Pancreas (tissue), 10 donors: ENCODE results near the gene DPP9. TPM values are rescaled to one million over a fixed set of nuclear protein-coding genes. Genes with fewer than 3 reads are reported as not detected.

Experiments used
- ATAC-seq, 4 donors: fragments of 200-7000 bp; cut with Tn5 transposase; one replicate each; pipeline versions ENCODE4 v1.8.0 to v1.9.1; 2020; ENCODE audit warnings: mild to moderate bottlenecking in 4 of 4, moderate library complexity in 4 of 4
- DNase-seq, 6 donors: peaks; one replicate each; pipeline ENCODE4 v3.0.0-alpha.2; 2020
- FAIRE-seq: peaks from 2 replicates; lab custom pipeline; 2012; peaks lifted over from hg19 to GRCh38; lab: Jason Lieb, UNC
- H3K27ac ChIP-seq, 4 donors: fragments of 200-600 bp; sonication (generic); 1 replicate in 3 of 4; 2 replicates in 1 of 4; pipeline versions ENCODE4 v1.5.0 to v1.8.0; 2020
- H3K27me3 ChIP-seq, 4 donors: fragments of 200-600 bp; one replicate each; pipeline ENCODE4 v1.8.0; 2021
- H3K36me3 ChIP-seq, 3 donors: fragments of 200-600 bp; sonication (generic) in 1 of 3; one replicate each; pipeline versions ENCODE4 v1.5.0 to v1.8.0; 2020 to 2021
- H3K4me1 ChIP-seq, 3 donors: fragments of 200-600 bp; one replicate each; pipeline ENCODE4 v1.8.0; 2021
- H3K4me3 ChIP-seq, 4 donors: fragments of 200-600 bp; sonication (generic) in 2 of 4; one replicate each; pipeline versions ENCODE4 v1.5.0 to v1.8.0; 2020 to 2021
- H3K9me3 ChIP-seq, 4 donors: fragments of 200-600 bp; one replicate each; pipeline ENCODE4 v1.8.0; 2021
- WGBS, 2 donors: extraction: QIAGEN DNeasy Blood & Tissue Kit; methylation state at CpG; one replicate each; pipeline ENCODE4 v1.1.7; 2013; 5-methylcytosine and 5-hydroxymethylcytosine counted together
- intact Hi-C, 3 donors: fragments of 100-400 bp; cut with DNase I; formaldehyde crosslinking; loops; one replicate each; pipeline versions ENCODE4 v1.11.1 to v1.14.2; 2022
- polyA plus RNA-seq, 2 donors: library from polyadenylated mRNA; stranded (reverse); fragments of 200-250 nt; gene quantifications; one replicate each; pipeline ENCODE4 v1.2.3, GENCODE V29; 2013
- total RNA-seq, 6 donors: library from RNA; stranded (reverse); fragmentation: NEBNext Ultra II Directional in 4 of 6; extraction: Animal tissue kit (Norgen Biotek cat#: 25700) in 4 of 6; gene quantifications; one replicate each; pipeline versions ENCODE4 v1.2.1 to v1.2.4, GENCODE V29; 2021 to 2023
- TF ChIP-seq, protein P1 (sequence below), 4 donors: fragments of 200-600 bp; sonication (generic) in 3 of 4; IDR thresholded peaks; one replicate each; pipeline versions ENCODE4 v1.5.0 to v1.8.0; 2021; ENCODE audit warnings: antibody characterized with exemption in 4 of 4
- donor health status: healthy with polysubstance abuse.
- donor health status: DM: no; HTN: no; CAD: no; lungs with moderate emphysema.
- donor health status: DM: no; HTN: no; CAD: no.
- donor health status: control.
- donor health status: control.
- donor health status: Bipolar disorder and iron deficiency.
- donor health status: DM: yes; HTN: yes; CAD: no.
- donor health status: DM: no; HTN: no; CAD: no.
- donor health status: DM: no; HTN: no; CAD: no.
- donor health status: DM: yes; HTN: yes; CAD: no.

Gene DPP9
- total and polyA plus RNA-seq, 8 donors, result 19.0 to 47.4 (median 26.1) TPM

DNA sequence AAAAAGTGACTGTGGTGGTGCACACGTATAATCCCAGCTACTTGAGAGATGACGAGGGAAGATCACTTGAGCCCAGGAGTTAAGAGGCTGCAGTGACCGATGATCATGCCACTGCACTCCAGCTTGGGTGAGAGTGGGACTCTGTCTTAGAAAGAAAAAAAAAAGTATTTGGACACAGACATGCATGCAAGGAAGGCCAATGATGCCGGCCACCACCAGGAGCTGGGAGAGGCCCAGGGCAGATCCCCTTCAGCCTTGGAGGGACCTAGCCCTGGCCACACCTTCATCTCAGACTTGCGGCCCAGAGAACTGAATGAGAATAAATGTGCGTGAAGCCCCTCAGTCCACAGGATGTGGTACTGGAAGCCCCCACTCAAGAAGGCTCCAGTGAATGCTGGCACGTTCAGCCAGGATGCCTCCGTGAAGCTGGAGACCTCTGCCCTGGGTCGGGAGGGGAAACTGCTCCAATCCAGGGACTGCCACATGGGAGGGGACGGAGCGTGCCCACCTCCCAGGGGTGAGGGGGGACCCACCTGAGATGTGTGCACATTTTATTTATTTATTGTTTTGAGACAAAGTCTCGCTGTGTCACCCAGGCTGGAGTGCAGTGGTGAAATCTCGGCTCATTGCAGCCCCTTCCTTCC lies 69.7 kb downstream of the DPP9 start:
- peak in 1 of 4 donors; percentile 3 for ATAC-seq
- intact Hi-C loops, result no loop called here
- whole genome bisulfite sequencing, 2 donors, result 86 to 87% methylated on average over 13 of the region's 13 CpGs

DNA sequence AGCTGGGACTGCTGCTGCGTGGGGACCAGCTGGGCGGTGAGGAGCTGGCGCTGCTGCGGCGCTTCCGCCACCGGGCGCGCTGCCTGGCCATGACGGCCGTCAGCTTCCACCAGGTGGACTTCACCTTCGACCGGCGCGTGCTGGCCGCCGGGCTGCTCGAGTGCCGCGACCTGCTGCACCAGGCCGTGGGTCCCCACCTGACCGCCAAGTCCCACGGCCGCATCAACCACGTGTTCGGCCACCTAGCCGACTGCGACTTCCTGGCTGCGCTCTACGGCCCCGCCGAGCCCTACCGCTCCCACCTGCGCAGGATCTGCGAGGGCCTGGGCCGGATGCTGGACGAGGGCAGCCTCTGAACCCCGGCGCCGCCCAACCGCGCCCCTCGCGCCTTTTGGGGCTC lies 71.6 kb downstream of the DPP9 start:
- no peak for DNase-seq
- no peak for ATAC-seq
- TF ChIP-seq, protein P1, sequence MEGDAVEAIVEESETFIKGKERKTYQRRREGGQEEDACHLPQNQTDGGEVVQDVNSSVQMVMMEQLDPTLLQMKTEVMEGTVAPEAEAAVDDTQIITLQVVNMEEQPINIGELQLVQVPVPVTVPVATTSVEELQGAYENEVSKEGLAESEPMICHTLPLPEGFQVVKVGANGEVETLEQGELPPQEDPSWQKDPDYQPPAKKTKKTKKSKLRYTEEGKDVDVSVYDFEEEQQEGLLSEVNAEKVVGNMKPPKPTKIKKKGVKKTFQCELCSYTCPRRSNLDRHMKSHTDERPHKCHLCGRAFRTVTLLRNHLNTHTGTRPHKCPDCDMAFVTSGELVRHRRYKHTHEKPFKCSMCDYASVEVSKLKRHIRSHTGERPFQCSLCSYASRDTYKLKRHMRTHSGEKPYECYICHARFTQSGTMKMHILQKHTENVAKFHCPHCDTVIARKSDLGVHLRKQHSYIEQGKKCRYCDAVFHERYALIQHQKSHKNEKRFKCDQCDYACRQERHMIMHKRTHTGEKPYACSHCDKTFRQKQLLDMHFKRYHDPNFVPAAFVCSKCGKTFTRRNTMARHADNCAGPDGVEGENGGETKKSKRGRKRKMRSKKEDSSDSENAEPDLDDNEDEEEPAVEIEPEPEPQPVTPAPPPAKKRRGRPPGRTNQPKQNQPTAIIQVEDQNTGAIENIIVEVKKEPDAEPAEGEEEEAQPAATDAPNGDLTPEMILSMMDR (IDR thresholded peaks at IDR 0.05), result no peak
- H3K9me3 ChIP-seq, result no peaks in the 10 kb centered on the region
- no peaks in the 10 kb centered on the region for H3K4me1 ChIP-seq
- intact Hi-C loops, result no loop called here
- peaks cover 0 to 12% (median 4%) of the 10 kb centered on the region in 3 donors for H3K36me3 ChIP-seq
- H3K27ac ChIP-seq, result no peak overlapping the region
- no peak overlapping the region for H3K4me3 ChIP-seq
- no peaks in the 10 kb centered on the region for H3K27me3 ChIP-seq
- 94 to 95% methylated on average over 44 of the region's 44 CpGs for WGBS, 2 donors
- FAIRE-seq, result no peak

More for the DNA sequence above, 69.7 kb downstream of the DPP9 start:
- H3K27me3 ChIP-seq, result no peaks in the 10 kb centered on the region
- TF ChIP-seq, protein P1 (IDR thresholded peaks at IDR 0.05), result no peak
- H3K4me3 ChIP-seq, result no peak overlapping the region
- DNase-seq (no peak), FAIRE-seq (no peak)
- H3K36me3 ChIP-seq, result peaks cover 4 to 31% (median 15%) of the 10 kb centered on the region in 3 donors
- H3K27ac ChIP-seq, result no peak overlapping the region
- H3K4me1 ChIP-seq, result no peaks in the 10 kb centered on the region
- H3K9me3 ChIP-seq, result no peaks in the 10 kb centered on the region

DNA sequence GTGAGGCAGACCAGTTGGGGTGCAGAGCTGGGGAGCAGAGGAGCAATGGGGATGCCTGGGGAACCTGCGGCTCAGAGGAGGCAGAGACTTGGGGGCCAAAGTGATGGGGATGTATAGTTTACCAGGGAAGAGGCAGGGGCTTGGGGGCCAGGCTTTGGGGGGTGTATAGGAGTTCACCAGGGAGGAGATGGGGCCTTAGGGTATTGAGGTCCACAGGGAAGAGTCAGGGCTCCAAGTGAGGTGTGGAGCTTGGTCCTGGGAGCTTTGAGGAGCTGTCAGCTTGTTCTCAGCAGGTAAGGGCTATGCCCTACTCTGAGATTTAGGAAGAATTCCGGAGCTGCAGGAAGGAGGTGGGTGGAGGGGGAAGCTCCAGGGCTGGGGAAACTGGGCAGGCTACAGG lies 73.5 kb downstream of the DPP9 start:
- intact Hi-C loops, result no loop called here
- H3K27me3 ChIP-seq, result no peaks in the 10 kb centered on the region
- 75 to 78% methylated on average over 2 of the region's 2 CpGs for WGBS, 2 donors
- DNase-seq, result no peak
- TF ChIP-seq, protein P1 (IDR thresholded peaks at IDR 0.05), result no peak
- no peak overlapping the region for H3K4me3 ChIP-seq
- no peak for ATAC-seq
- H3K9me3 ChIP-seq, result no peaks in the 10 kb centered on the region
- no peak for FAIRE-seq
- H3K36me3 ChIP-seq, result no peaks in the 10 kb centered on the region
- no peaks in the 10 kb centered on the region for H3K4me1 ChIP-seq
- no peak overlapping the region for H3K27ac ChIP-seq

DNA sequence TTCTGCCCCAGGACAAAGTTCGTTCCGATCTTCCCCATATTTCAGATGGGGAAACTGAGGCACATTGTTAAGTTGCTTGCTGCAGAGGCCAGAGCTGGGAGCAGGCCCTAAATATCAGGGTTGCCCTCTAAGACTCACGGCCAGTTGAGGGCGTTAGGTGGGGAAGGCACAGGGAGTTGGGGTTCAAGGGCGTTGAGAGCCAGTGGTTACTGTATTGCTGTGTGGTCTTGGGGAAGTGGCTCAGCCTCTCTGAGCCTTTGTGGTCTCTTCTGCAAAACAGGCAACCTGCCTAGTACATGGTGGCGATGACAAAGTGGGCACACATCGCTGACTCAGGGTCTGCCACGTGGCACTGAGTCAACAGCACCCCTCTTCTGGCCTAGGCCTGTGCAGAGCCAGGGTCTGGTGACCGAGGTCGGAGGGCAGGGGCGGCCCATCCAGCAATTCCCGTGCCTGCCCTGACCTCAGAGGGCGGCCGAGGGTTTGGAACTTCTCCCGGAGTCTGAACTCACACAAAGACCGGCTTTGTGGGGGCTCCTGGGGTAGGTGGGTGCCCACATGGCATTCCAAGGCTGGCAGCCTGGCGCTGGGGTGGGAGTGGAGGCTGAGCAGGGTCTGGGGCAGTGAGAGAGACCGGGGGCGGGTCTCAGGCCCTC lies 74.1 kb downstream of the DPP9 start:
- no peaks in the 10 kb centered on the region for H3K36me3 ChIP-seq
- TF ChIP-seq, protein P1 (IDR thresholded peaks at IDR 0.05), result no peak
- WGBS, 2 donors, result 86 to 92% methylated on average over 19 of the region's 19 CpGs
- ATAC-seq (no peak), DNase-seq (no peak), FAIRE-seq (no peak)
- no peaks in the 10 kb centered on the region for H3K9me3 ChIP-seq
- no peak overlapping the region for H3K27ac ChIP-seq
- no peak overlapping the region for H3K4me3 ChIP-seq
- intact Hi-C loops, result no loop called here
- H3K4me1 ChIP-seq, result no peaks in the 10 kb centered on the region
- no peaks in the 10 kb centered on the region for H3K27me3 ChIP-seq
